Fibroblast of lung (primary cell): Measurements from ENCODE around the gene SLC17A3.

Experiments used
- EZH2 ChIP-seq: IDR thresholded peaks from 2 replicates; pipeline ENCODE4 v1.5.1; 2012; ENCODE audit warnings: low read length, control low read depth, mild to moderate bottlenecking; ENCODE audit errors: missing control alignments
- TF ChIP-seq, protein P1 (sequence below), 2 donors: IDR thresholded peaks in 1 of 2; conservative IDR thresholded peaks in 1 of 2; 1 replicate in 1 of 2; 2 replicates in 1 of 2; pipeline ENCODE4 v1.5.1; 2011 to 2012; ENCODE audit warnings: low read length in 2 of 2, control low read depth in 1 of 2, inconsistent platforms in 1 of 2, low read depth in 1 of 2, mild to moderate bottlenecking in 1 of 2

DNA sequence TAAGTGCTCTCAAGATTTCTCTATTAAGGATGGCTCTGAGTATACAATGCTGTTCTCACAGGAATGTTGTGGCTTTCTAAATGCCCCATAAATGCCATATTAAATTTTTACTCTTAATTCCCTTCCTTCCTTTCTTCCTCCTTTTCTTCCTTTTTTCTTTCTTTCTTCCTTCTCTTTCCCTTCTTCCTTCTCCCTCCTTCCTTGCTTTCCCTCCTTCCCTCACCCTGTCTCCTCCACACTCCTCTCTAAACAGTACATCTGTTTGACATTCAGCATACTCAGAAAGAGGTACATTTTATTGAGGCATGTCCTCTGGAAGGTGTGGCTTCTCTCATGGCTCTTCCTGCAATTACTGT, 41.8 kb downstream of the SLC17A3 start:
- TF ChIP-seq, protein P1, sequence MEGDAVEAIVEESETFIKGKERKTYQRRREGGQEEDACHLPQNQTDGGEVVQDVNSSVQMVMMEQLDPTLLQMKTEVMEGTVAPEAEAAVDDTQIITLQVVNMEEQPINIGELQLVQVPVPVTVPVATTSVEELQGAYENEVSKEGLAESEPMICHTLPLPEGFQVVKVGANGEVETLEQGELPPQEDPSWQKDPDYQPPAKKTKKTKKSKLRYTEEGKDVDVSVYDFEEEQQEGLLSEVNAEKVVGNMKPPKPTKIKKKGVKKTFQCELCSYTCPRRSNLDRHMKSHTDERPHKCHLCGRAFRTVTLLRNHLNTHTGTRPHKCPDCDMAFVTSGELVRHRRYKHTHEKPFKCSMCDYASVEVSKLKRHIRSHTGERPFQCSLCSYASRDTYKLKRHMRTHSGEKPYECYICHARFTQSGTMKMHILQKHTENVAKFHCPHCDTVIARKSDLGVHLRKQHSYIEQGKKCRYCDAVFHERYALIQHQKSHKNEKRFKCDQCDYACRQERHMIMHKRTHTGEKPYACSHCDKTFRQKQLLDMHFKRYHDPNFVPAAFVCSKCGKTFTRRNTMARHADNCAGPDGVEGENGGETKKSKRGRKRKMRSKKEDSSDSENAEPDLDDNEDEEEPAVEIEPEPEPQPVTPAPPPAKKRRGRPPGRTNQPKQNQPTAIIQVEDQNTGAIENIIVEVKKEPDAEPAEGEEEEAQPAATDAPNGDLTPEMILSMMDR (conservative IDR thresholded peaks at IDR 0.05 in 1 of 2, IDR thresholded peaks at IDR 0.05 in 1 of 2; ENCODE audit: low read depth in 1 of 2, low read length in 2 of 2) = no peak
- no peak for TF ChIP-seq EZH2
